Nephron progenitor cell (in vitro differentiated cells): Measurements from ENCODE around the gene ALDH1L1.
"Not testable (repeated sequence)": the region's sequence is repeated elsewhere in the genome, so short reads cannot be mapped to it uniquely, and the experiment has no call there.

Experiments used
- DNase-seq: peaks from one replicate; pipeline ENCODE4 v3.0.0; 2021
- H3K27ac Mint-ChIP-seq: 2 replicates; pipeline ENCODE4 v1.8.0; 2021; ENCODE audit warnings: mild to moderate bottlenecking, moderate library complexity, mixed read lengths
- H3K27me3 Mint-ChIP-seq: 2 replicates; pipeline ENCODE4 v1.8.0; 2021; ENCODE audit warnings: mild to moderate bottlenecking, low read depth, mixed read lengths; ENCODE audit not compliant: poor library complexity
- H3K36me3 Mint-ChIP-seq: 2 replicates; pipeline ENCODE4 v1.8.0; 2021; ENCODE audit warnings: low read depth, mixed read lengths
- H3K4me1 Mint-ChIP-seq: 2 replicates; pipeline ENCODE4 v1.8.0; 2021; ENCODE audit warnings: mixed read lengths
- H3K4me3 Mint-ChIP-seq: 2 replicates; pipeline ENCODE4 v1.8.0; 2021; ENCODE audit warnings: mild to moderate bottlenecking, moderate library complexity, mixed read lengths
- H3K9me3 Mint-ChIP-seq: 2 replicates; pipeline ENCODE4 v1.8.0; 2021; ENCODE audit warnings: mild to moderate bottlenecking, moderate library complexity, mixed read lengths
- CTCF ChIP-seq: fragments of 200-600 bp; sonication (generic); IDR thresholded peaks from 2 replicates; pipeline ENCODE4 v1.5.0; 2021; ENCODE audit warnings: antibody characterized with exemption

ALDH1L1 gene

GRCh38 chr3:126100634-126101301 is 79.6 kb downstream of the ALDH1L1 start:
- H3K4me3 Mint-ChIP-seq, result no peak overlapping the region
- peaks cover 31% of the 10 kb centered on the region for H3K9me3 Mint-ChIP-seq
- H3K4me1 Mint-ChIP-seq, result no peaks in the 10 kb centered on the region
- no peak for DNase-seq
- H3K27me3 Mint-ChIP-seq, result no peaks in the 10 kb centered on the region
- H3K27ac Mint-ChIP-seq, result no peak overlapping the region
- TF ChIP-seq CTCF, result no peak
- H3K36me3 Mint-ChIP-seq, result no peaks in the 10 kb centered on the region

- no peak for TF ChIP-seq CTCF
- Mint-ChIP-seq H3K36me3 (no peaks in the 10 kb centered on the region), H3K4me3 (no peak overlapping the region), H3K4me1 (no peaks in the 10 kb centered on the region), H3K9me3 (peaks cover 36% of the 10 kb centered on the region), H3K27ac (no peak overlapping the region), H3K27me3 (no peaks in the 10 kb centered on the region)
- DNase-seq, result no peak
Observed at GRCh38 chr3:126100269-126100633, 80.1 kb downstream of the ALDH1L1 start.

GRCh38 chr3:126098391-126098858 is 82.0 kb downstream of the ALDH1L1 start:
- no peak for TF ChIP-seq CTCF
- Mint-ChIP-seq H3K27me3 (no peaks in the 10 kb centered on the region), H3K9me3 (peaks cover 50% of the 10 kb centered on the region), H3K4me1 (no peaks in the 10 kb centered on the region), H3K36me3 (no peaks in the 10 kb centered on the region), H3K27ac (no peak overlapping the region), H3K4me3 (no peak overlapping the region)
- no peak for DNase-seq

DNA sequence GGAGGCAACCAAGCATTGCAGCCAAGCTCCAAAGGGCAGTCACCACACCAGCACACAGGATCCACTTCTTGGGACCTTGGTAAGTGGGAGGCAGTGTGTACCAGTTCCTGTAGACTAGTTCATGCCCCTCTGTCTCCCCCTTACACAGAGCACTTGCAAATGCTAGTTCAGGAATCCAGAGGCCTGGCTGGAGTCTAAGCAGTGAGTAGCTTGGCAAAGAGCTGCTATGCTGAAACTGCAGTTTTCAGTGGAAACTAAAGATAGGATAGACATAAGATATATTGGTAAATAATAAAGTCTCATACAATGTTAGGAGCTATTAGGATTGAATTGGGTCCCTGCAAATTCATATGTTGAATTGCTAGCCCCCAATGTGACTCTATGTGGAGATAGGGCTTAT is 82.6 kb downstream of the ALDH1L1 start:
- Mint-ChIP-seq H3K36me3 (no peaks in the 10 kb centered on the region), H3K27me3 (no peaks in the 10 kb centered on the region), H3K4me3 (no peak overlapping the region), H3K27ac (no peak overlapping the region), H3K4me1 (no peaks in the 10 kb centered on the region), H3K9me3 (peaks cover 52% of the 10 kb centered on the region)
- DNase-seq, result no peak
- no peak for TF ChIP-seq CTCF

DNA sequence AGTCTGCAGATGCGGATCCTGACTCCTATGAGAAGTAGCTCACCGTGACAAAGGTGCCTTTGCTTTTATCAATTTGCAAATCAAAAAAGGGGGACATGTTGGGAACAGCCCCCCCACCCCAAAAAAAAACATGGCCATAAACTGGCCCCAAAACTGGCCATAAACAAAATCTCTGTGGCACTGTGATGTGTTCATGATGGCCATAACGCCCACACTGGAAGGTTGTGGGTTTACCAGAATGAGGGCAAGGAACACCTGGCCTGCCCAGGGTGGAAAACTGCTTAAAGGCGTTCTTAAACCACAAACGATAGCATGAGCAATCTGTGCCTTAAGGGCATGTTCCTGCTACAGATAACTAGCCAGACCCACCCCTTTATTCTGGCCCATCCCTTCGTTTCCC is 84.1 kb downstream of the ALDH1L1 start:
- not testable (repeated sequence) for H3K36me3 Mint-ChIP-seq, H3K4me3 Mint-ChIP-seq, H3K4me1 Mint-ChIP-seq, DNase-seq, H3K27me3 Mint-ChIP-seq, H3K27ac Mint-ChIP-seq
- H3K9me3 Mint-ChIP-seq, result peaks cover 67% of the 10 kb centered on the region

DNA sequence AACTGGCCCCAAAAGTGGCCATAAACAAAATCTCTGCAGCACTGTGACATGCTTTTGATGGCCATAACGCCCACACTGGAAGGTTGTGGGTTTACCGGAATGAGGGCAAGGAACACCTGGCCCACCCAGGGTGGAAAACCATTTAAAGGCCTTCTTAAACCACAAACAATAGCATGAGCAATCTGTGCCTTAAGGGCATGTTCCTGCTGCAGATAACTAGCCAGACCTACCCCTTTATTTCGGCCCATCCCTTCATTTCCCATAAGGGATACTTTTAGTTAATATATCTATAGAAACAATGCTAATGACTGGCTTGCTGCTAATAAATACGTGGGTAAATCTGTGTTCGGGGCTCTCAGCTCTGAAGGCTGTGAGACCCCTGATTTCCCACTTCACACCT is 88.3 kb downstream of the ALDH1L1 start:
- not testable (repeated sequence) for H3K27me3 Mint-ChIP-seq, H3K4me1 Mint-ChIP-seq, H3K4me3 Mint-ChIP-seq, H3K27ac Mint-ChIP-seq, DNase-seq
- Mint-ChIP-seq H3K36me3 (peaks cover 10% of the 10 kb centered on the region), H3K9me3 (peaks cover 81% of the 10 kb centered on the region)

GRCh38 chr3:126087552-126088175 is 92.7 kb downstream of the ALDH1L1 start:
- peaks cover 10% of the 10 kb centered on the region for H3K36me3 Mint-ChIP-seq
- no peaks in the 10 kb centered on the region for H3K27me3 Mint-ChIP-seq
- no peak for TF ChIP-seq CTCF
- DNase-seq, result no peak
- peaks cover 68% of the 10 kb centered on the region for H3K9me3 Mint-ChIP-seq
- peaks cover 10% of the 10 kb centered on the region for H3K4me1 Mint-ChIP-seq
- H3K4me3 Mint-ChIP-seq, result no peak overlapping the region
- no peak overlapping the region for H3K27ac Mint-ChIP-seq
